ENCODE results near the gene ZDHHC17.
A peak's percentile ranks its signal among the peaks of the same experiment; 100 is the strongest.
"Not testable (repeated sequence)": the region's sequence is repeated elsewhere in the genome, so short reads cannot be mapped to it uniquely, and the experiment has no call there.

ZDHHC17 gene

DNA sequence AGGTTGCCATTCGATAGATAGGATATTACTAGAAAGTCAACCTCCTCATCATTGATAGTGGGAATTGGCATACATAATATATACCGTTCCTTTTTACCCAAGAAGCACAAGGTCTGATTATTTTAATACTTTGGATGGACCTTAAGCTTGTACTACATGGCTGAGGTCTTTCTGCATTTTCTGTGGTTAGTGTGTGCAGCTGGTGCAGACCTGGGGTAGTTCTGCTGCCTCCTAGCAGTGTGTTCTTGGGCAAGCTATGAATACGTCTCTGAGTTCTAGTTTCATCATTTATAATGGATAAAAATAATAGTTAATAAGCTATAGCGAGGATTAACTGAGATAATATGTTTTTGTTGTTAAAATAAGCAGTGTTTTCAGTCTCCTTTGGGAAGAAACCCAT is 2.2 kb downstream of the ZDHHC17 start:
- peak overlapping the region; percentile 98 for H3K27ac ChIP-seq
- TF ChIP-seq, protein P1, sequence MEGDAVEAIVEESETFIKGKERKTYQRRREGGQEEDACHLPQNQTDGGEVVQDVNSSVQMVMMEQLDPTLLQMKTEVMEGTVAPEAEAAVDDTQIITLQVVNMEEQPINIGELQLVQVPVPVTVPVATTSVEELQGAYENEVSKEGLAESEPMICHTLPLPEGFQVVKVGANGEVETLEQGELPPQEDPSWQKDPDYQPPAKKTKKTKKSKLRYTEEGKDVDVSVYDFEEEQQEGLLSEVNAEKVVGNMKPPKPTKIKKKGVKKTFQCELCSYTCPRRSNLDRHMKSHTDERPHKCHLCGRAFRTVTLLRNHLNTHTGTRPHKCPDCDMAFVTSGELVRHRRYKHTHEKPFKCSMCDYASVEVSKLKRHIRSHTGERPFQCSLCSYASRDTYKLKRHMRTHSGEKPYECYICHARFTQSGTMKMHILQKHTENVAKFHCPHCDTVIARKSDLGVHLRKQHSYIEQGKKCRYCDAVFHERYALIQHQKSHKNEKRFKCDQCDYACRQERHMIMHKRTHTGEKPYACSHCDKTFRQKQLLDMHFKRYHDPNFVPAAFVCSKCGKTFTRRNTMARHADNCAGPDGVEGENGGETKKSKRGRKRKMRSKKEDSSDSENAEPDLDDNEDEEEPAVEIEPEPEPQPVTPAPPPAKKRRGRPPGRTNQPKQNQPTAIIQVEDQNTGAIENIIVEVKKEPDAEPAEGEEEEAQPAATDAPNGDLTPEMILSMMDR (IDR thresholded peaks at IDR 0.05), result no peak
- peaks cover 82 to 83% of the 10 kb centered on the region in 2 experiments for H3K4me1 ChIP-seq (ENCODE audit: control insufficient read depth in 1 of 2, insufficient read depth in 1 of 2, low read depth in 1 of 2, low read length in 1 of 2)
- no peaks in the 10 kb centered on the region for H3K9me3 ChIP-seq
- no peaks in the 10 kb centered on the region for H3K36me3 ChIP-seq
- peak overlapping the region in 1 of 2 experiments; percentile 95 for H3K4me3 ChIP-seq (ENCODE audit: low read depth in 1 of 2, low read length in 1 of 2)
- no peaks in the 10 kb centered on the region for H3K27me3 ChIP-seq

- TF ChIP-seq, protein P1 (IDR thresholded peaks at IDR 0.05), result no peak
- H3K9me3 ChIP-seq, result no peaks in the 10 kb centered on the region
Measured at GRCh38 chr12:76768576-76768975, 4.7 kb downstream of the ZDHHC17 start.

GRCh38 chr12:76777765-76778216 is 13.9 kb downstream of the ZDHHC17 start:
- Histone ChIP-seq H3K4me1 (ENCODE audit: control insufficient read depth in 1 of 2, insufficient read depth in 1 of 2, low read depth in 1 of 2, low read length in 1 of 2) (peaks cover 36 to 49% of the 10 kb centered on the region in 2 experiments), H3K9me3 (no peaks in the 10 kb centered on the region), H3K4me3 (ENCODE audit: low read depth in 1 of 2, low read length in 1 of 2) (peak overlapping the region; percentile 25 to 32), H3K27ac (peak overlapping the region; percentile 86), H3K36me3 (no peaks in the 10 kb centered on the region), H3K27me3 (no peaks in the 10 kb centered on the region)
- TF ChIP-seq, protein P1 (IDR thresholded peaks at IDR 0.05), result no peak

More at GRCh38 chr12:76768576-76768975, 4.7 kb downstream of the ZDHHC17 start:
- Histone ChIP-seq H3K4me3 (ENCODE audit: low read depth in 1 of 2, low read length in 1 of 2) (peak overlapping the region in 1 of 2 experiments; percentile 8), H3K27me3 (no peaks in the 10 kb centered on the region), H3K36me3 (no peaks in the 10 kb centered on the region), H3K4me1 (ENCODE audit: control insufficient read depth in 1 of 2, insufficient read depth in 1 of 2, low read depth in 1 of 2, low read length in 1 of 2) (peaks cover 82 to 87% of the 10 kb centered on the region in 2 experiments), H3K27ac (peak overlapping the region; percentile 98)

- TF ChIP-seq, protein P1 (IDR thresholded peaks at IDR 0.05), result no peak
- peaks cover 39 to 55% of the 10 kb centered on the region in 2 experiments for H3K4me1 ChIP-seq (ENCODE audit: control insufficient read depth in 1 of 2, insufficient read depth in 1 of 2, low read depth in 1 of 2, low read length in 1 of 2)
- H3K27ac ChIP-seq, result peak overlapping the region; percentile 86
- no peaks in the 10 kb centered on the region for H3K36me3 ChIP-seq
- no peaks in the 10 kb centered on the region for H3K9me3 ChIP-seq
- no peaks in the 10 kb centered on the region for H3K27me3 ChIP-seq
- peak overlapping the region; percentile 25 to 32 for H3K4me3 ChIP-seq (ENCODE audit: low read depth in 1 of 2, low read length in 1 of 2)
Measured at GRCh38 chr12:76778364-76778763, 14.4 kb downstream of the ZDHHC17 start.

DNA sequence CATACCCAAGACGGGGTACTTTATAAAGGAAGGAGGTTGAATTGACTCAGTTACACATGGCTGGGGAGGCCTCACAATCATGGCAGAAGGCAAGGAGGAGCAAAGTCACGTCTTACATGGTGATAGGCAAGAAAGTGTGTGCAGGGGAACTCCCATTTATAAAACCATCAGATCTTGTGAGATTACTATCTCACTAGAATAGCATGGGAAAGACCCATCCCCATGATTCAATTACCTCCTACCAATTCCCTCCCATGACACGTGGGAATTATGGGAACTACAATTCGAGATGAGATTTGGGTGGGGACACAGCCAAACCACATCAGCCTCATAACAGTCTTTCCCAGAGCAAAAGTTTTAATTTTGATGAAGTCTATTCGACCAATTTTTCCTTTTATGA is 15.4 kb downstream of the ZDHHC17 start:
- not testable (repeated sequence) for H3K27me3 ChIP-seq; H3K36me3 ChIP-seq; H3K9me3 ChIP-seq; H3K4me3 ChIP-seq (ENCODE audit: low read depth in 1 of 2, low read length in 1 of 2)
- H3K4me1 ChIP-seq (ENCODE audit: control insufficient read depth in 1 of 2, insufficient read depth in 1 of 2, low read depth in 1 of 2, low read length in 1 of 2), result peaks cover 41 to 61% of the 10 kb centered on the region in 2 experiments
- H3K27ac ChIP-seq, result peak overlapping the region; percentile 86

DNA sequence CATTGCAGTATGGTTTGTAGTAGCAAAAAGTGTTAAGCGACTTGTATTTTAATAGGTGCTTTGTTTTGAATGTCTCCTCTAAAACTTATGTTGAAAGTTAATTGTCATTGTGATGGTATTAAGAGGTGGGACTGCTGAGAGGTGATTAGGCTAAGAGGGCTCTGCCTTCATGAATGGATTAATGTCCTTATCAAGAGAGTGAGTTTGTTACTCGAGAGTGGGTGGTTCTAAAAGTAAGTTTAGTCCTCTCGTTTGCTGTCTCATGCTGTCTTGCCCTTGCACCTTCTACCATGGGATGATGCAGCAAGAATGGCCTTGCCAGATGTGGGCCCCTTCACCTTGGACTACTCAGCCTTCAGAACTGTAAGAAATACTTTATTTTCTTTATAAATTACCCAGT is 17.4 kb downstream of the ZDHHC17 start:
- H3K4me1 ChIP-seq (ENCODE audit: control insufficient read depth in 1 of 2, insufficient read depth in 1 of 2, low read depth in 1 of 2, low read length in 1 of 2), result peaks cover 41 to 54% of the 10 kb centered on the region in 2 experiments
- peak overlapping the region; percentile 80 for H3K27ac ChIP-seq
- H3K27me3 ChIP-seq, result no peaks in the 10 kb centered on the region
- H3K4me3 ChIP-seq (ENCODE audit: low read depth in 1 of 2, low read length in 1 of 2), result no peak overlapping the region
- H3K9me3 ChIP-seq, result no peaks in the 10 kb centered on the region
- TF ChIP-seq, protein P1 (IDR thresholded peaks at IDR 0.05), result no peak
- no peaks in the 10 kb centered on the region for H3K36me3 ChIP-seq
